Measurements from ENCODE around the gene ATP9B. TPM values are rescaled to one million over a fixed set of nuclear protein-coding genes. Genes with fewer than 3 reads are reported as not detected.

ATP9B gene
- total RNA-seq, 1 experiment from 2014 or later: 17.8 TPM

GRCh38 chr18:79322441-79322840 lies 253.2 kb downstream of the ATP9B start:
- ATAC-seq (no peak), DNase-seq (ENCODE audit: low read depth, low spot score) (no peak)
- H3K9me2 ChIP-seq (ENCODE audit: insufficient read depth): no peaks in the 10 kb centered on the region
- H3K9ac ChIP-seq (ENCODE audit: low read length): no peak overlapping the region
- H3K4me1 ChIP-seq (ENCODE audit: control insufficient read depth in 1 of 2, insufficient read depth in 2 of 2, low read length in 2 of 2): no peaks in the 10 kb centered on the region
- H3K9me3 ChIP-seq (ENCODE audit: control insufficient read depth in 1 of 2, insufficient read depth in 1 of 2, low read depth in 1 of 2, low read length in 2 of 2): peaks cover 2 to 6% of the 10 kb centered on the region in 2 experiments; a peak in 2 of 4 replicates
- H3K4me3 ChIP-seq (replicated peaks in 1 of 2; ENCODE audit: low read depth in 1 of 2, low read length in 2 of 2): no peak overlapping the region
- H2AFZ ChIP-seq (ENCODE audit: low read depth, low read length, poor library complexity, severe bottlenecking): no peak overlapping the region
- TF ChIP-seq ELF1 (IDR thresholded peaks at IDR 0.05; ENCODE audit: borderline replicate concordance, low read depth) (no peak), ZFX (IDR thresholded peaks at IDR 0.05) (no peak), SIN3A (IDR thresholded peaks at IDR 0.05; ENCODE audit: low read depth) (no peak), CEBPB (IDR thresholded peaks at IDR 0.05; ENCODE audit: low read depth) (no peak), RAD21 (IDR thresholded peaks at IDR 0.05; ENCODE audit: low read depth) (no peak), POLR2A (IDR thresholded peaks at IDR 0.05; ENCODE audit: borderline replicate concordance, extremely low read depth, insufficient read depth, insufficient read length) (no peak), EGR1 (IDR thresholded peaks at IDR 0.05; ENCODE audit: low read depth) (no peak), TCF7L2 (IDR thresholded peaks at IDR 0.05; ENCODE audit: borderline replicate concordance, extremely low read depth, insufficient read depth, insufficient read length) (no peak), CTCF (IDR thresholded peaks at IDR 0.05 in 2 of 3, conservative IDR thresholded peaks at IDR 0.05 in 1 of 3; ENCODE audit: borderline replicate concordance in 1 of 3, insufficient read depth in 1 of 3, low read depth in 2 of 3, low read length in 2 of 3) (no peak), JUND (IDR thresholded peaks at IDR 0.05) (no peak), REST (IDR thresholded peaks at IDR 0.05; ENCODE audit: low read depth) (no peak), ZNF274 (IDR thresholded peaks at IDR 0.05; ENCODE audit: low read depth, low read length) (no peak), SP1 (IDR thresholded peaks at IDR 0.05; ENCODE audit: low read depth) (no peak), EZH2 (IDR thresholded peaks at IDR 0.05) (no peak), POLR2AphosphoS5 (IDR thresholded peaks at IDR 0.05; ENCODE audit: low read depth, low read length) (no peak)
- TF ChIP-seq, protein P1, sequence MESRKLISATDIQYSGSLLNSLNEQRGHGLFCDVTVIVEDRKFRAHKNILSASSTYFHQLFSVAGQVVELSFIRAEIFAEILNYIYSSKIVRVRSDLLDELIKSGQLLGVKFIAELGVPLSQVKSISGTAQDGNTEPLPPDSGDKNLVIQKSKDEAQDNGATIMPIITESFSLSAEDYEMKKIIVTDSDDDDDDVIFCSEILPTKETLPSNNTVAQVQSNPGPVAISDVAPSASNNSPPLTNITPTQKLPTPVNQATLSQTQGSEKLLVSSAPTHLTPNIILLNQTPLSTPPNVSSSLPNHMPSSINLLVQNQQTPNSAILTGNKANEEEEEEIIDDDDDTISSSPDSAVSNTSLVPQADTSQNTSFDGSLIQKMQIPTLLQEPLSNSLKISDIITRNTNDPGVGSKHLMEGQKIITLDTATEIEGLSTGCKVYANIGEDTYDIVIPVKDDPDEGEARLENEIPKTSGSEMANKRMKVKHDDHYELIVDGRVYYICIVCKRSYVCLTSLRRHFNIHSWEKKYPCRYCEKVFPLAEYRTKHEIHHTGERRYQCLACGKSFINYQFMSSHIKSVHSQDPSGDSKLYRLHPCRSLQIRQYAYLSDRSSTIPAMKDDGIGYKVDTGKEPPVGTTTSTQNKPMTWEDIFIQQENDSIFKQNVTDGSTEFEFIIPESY (IDR thresholded peaks at IDR 0.05; ENCODE audit: extremely low read depth, insufficient replicate concordance, low read length): no peak
- TF ChIP-seq, protein P2, sequence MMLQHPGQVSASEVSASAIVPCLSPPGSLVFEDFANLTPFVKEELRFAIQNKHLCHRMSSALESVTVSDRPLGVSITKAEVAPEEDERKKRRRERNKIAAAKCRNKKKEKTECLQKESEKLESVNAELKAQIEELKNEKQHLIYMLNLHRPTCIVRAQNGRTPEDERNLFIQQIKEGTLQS (IDR thresholded peaks at IDR 0.05): no peak
- no peaks in the 10 kb centered on the region for H3K27me3 ChIP-seq (ENCODE audit: insufficient read depth, low read length)
- no TSS peak for BruUV-seq (replicated peaks)
- POLR2A ChIA-PET: no interaction called here
- no peak overlapping the region for H3K4me2 ChIP-seq (ENCODE audit: low read length)
- H4K20me1 ChIP-seq (ENCODE audit: insufficient read depth): no peaks in the 10 kb centered on the region
- RAD21 ChIA-PET (ENCODE audit: low non-redundant PET in 1 of 2, low total read pairs in 2 of 2, uncharacterized antibody in 2 of 2, unreplicated experiment in 2 of 2): interaction anchor here in 1 of 2 experiments (0.5 kb wide), 1 partner anchor 453 kb away, joined by 4 read pairs; no protein-coding TSS in a partner anchor
- no peaks in the 10 kb centered on the region for H3K79me2 ChIP-seq (ENCODE audit: insufficient read depth, low read length)
- H3K36me3 ChIP-seq (ENCODE audit: control insufficient read depth in 1 of 2, insufficient read depth in 2 of 2, low read length in 2 of 2): no peaks in the 10 kb centered on the region
- CTCF ChIA-PET: no interaction called here
- intact Hi-C loops (cut with micrococcal nuclease): no loop called here
- H3K27ac ChIP-seq (ENCODE audit: low read depth, low read length): no peak overlapping the region

Measured in HCT116 (cell line).